IMR-90 (cell line): Measurements from ENCODE around the gene PEX6.

Experiments used
- BHLHE40 ChIP-seq: fragments of 150-350 bp; IDR thresholded peaks from 2 replicates; pipeline ENCODE4 v1.6.1; 2016; ENCODE audit warnings: mild to moderate bottlenecking, low read depth, low read length
- CEBPB ChIP-seq: IDR thresholded peaks from 2 replicates; pipeline ENCODE4 v1.6.1; 2012; ENCODE audit warnings: low read depth, low read length, improper control_type of control experiment
- CHD1 ChIP-seq: IDR thresholded peaks from 2 replicates; pipeline ENCODE4 v1.6.1; 2012; ENCODE audit warnings: low read depth, low read length, improper control_type of control experiment
- FOS ChIP-seq: fragments of 150-350 bp; IDR thresholded peaks from 2 replicates; pipeline ENCODE4 v1.6.1; 2016; ENCODE audit warnings: low read depth, low read length
- MAFK ChIP-seq: IDR thresholded peaks from 2 replicates; pipeline ENCODE4 v1.6.1; 2012; ENCODE audit warnings: low read depth, low read length, improper control_type of control experiment
- MAZ ChIP-seq: IDR thresholded peaks from 2 replicates; pipeline ENCODE4 v1.6.1; 2012; ENCODE audit warnings: low read depth, mild to moderate bottlenecking, low read length, improper control_type of control experiment, moderate library complexity, borderline replicate concordance
- MXI1 ChIP-seq: IDR thresholded peaks from 2 replicates; pipeline ENCODE4 v1.6.1; 2012; ENCODE audit warnings: low read depth, mild to moderate bottlenecking, low read length, moderate library complexity, borderline replicate concordance
- POLR2A ChIP-seq: IDR thresholded peaks from 2 replicates; pipeline ENCODE4 v1.6.1; 2012; ENCODE audit warnings: mild to moderate bottlenecking, low read depth, low read length
- RAD21 ChIP-seq: IDR thresholded peaks from 2 replicates; pipeline ENCODE4 v1.6.1; 2012; ENCODE audit warnings: low read length, improper control_type of control experiment
- RCOR1 ChIP-seq: IDR thresholded peaks from 2 replicates; pipeline ENCODE4 v1.6.1; 2012; ENCODE audit warnings: mild to moderate bottlenecking, low read length, improper control_type of control experiment; ENCODE audit not compliant: insufficient replicate concordance
- SMC3 ChIP-seq: fragments of 150-350 bp; IDR thresholded peaks from 2 replicates; pipeline ENCODE4 v1.6.1; 2016; ENCODE audit warnings: low read depth, mild to moderate bottlenecking, antibody characterized with exemption, low read length, moderate library complexity
- TF ChIP-seq, protein P1 (sequence below): conservative IDR thresholded peaks from 2 replicates; pipeline ENCODE4 v1.5.1; 2012; ENCODE audit warnings: mild to moderate bottlenecking, low read depth, low read length, improper control_type of control experiment
- TF ChIP-seq, protein P2 (sequence below): fragments of 150-350 bp; IDR thresholded peaks from 2 replicates; pipeline ENCODE4 v1.6.1; 2017; ENCODE audit warnings: mild to moderate bottlenecking, antibody characterized with exemption, low read length, low read depth
- TF ChIP-seq, protein P3 (sequence below): fragments of 150-350 bp; IDR thresholded peaks from 2 replicates; pipeline ENCODE4 v1.6.1; 2016; ENCODE audit warnings: low read depth, mild to moderate bottlenecking, low read length, moderate library complexity, borderline replicate concordance

DNA sequence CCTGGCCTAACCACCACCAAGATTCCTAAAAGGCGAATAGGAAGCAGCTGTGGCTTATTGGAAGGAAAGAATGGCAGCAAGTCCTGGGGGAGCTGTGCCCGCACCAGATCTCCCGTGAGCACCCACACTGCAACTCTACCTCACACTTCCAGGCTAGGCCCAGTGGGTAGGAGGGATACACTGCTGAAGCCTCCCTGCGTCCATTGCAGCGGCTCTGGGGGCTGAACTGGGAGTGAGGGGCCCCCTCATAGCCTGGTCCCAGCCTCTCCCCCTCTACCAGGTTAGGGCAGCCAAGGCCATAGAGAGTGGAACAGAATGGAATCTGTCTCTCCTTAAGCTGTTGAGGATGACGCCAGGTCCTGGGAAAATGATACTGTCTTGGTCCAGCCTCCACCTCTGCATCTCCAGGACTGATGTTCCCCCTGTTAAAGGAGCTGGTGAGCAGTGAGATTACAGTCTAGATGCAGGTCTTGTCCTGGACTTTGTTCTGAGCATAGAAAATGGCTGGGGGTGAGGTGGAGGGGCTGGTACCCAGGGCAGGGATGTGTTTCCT lies 38.4 kb downstream of the PEX6 start:
- TF ChIP-seq, protein P1, sequence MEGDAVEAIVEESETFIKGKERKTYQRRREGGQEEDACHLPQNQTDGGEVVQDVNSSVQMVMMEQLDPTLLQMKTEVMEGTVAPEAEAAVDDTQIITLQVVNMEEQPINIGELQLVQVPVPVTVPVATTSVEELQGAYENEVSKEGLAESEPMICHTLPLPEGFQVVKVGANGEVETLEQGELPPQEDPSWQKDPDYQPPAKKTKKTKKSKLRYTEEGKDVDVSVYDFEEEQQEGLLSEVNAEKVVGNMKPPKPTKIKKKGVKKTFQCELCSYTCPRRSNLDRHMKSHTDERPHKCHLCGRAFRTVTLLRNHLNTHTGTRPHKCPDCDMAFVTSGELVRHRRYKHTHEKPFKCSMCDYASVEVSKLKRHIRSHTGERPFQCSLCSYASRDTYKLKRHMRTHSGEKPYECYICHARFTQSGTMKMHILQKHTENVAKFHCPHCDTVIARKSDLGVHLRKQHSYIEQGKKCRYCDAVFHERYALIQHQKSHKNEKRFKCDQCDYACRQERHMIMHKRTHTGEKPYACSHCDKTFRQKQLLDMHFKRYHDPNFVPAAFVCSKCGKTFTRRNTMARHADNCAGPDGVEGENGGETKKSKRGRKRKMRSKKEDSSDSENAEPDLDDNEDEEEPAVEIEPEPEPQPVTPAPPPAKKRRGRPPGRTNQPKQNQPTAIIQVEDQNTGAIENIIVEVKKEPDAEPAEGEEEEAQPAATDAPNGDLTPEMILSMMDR: no peak
- TF ChIP-seq, protein P2, sequence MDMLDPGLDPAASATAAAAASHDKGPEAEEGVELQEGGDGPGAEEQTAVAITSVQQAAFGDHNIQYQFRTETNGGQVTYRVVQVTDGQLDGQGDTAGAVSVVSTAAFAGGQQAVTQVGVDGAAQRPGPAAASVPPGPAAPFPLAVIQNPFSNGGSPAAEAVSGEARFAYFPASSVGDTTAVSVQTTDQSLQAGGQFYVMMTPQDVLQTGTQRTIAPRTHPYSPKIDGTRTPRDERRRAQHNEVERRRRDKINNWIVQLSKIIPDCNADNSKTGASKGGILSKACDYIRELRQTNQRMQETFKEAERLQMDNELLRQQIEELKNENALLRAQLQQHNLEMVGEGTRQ: no peak
- no peak for TF ChIP-seq POLR2A
- no peak for TF ChIP-seq FOS
- TF ChIP-seq MXI1: no peak
- TF ChIP-seq CHD1: no peak
- no peak for TF ChIP-seq MAZ
- no peak for TF ChIP-seq SMC3
- no peak for TF ChIP-seq RAD21
- no peak for TF ChIP-seq BHLHE40
- no peak for TF ChIP-seq CEBPB
- no peak for TF ChIP-seq RCOR1
- TF ChIP-seq, protein P3, sequence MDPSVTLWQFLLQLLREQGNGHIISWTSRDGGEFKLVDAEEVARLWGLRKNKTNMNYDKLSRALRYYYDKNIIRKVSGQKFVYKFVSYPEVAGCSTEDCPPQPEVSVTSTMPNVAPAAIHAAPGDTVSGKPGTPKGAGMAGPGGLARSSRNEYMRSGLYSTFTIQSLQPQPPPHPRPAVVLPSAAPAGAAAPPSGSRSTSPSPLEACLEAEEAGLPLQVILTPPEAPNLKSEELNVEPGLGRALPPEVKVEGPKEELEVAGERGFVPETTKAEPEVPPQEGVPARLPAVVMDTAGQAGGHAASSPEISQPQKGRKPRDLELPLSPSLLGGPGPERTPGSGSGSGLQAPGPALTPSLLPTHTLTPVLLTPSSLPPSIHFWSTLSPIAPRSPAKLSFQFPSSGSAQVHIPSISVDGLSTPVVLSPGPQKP: no peak
- TF ChIP-seq MAFK: no peak
